BLaER1 treated with 17β-estradiol and CSF1 and Interleukin-3, amounts not matched to agents 10 nM and 100 nM (cell line): ENCODE results near the gene GIPR.

ENCODE experiments used
- H3K27ac ChIP-seq, 11 experiments: shearing (Covaris generic); formaldehyde crosslinking; 2 replicates each; pipeline ENCODE4 v1.8.1; 2022
- H3K27me3 ChIP-seq, 11 experiments: shearing (Covaris generic); formaldehyde crosslinking; 2 replicates each; pipeline ENCODE4 v1.8.1; 2022
- H3K36me3 ChIP-seq, 11 experiments: shearing (Covaris generic); formaldehyde crosslinking; 2 replicates each; pipeline ENCODE4 v1.8.1; 2022
- H3K4me1 ChIP-seq, 10 experiments: shearing (Covaris generic); formaldehyde crosslinking; 2 replicates each; pipeline ENCODE4 v1.8.1; 2022
- H3K4me2 ChIP-seq, 11 experiments: shearing (Covaris generic); formaldehyde crosslinking; 2 replicates each; pipeline ENCODE4 v1.8.1; 2022
- H3K4me3 ChIP-seq, 10 experiments: shearing (Covaris generic); formaldehyde crosslinking; 2 replicates each; pipeline ENCODE4 v1.8.1; 2022
- H3K9ac ChIP-seq, 11 experiments: shearing (Covaris generic); formaldehyde crosslinking; 2 replicates each; pipeline ENCODE4 v1.8.1; 2022
- H3K9me3 ChIP-seq, 11 experiments: shearing (Covaris generic); formaldehyde crosslinking; replicated peaks in 1 of 11; 2 replicates each; pipeline ENCODE4 v1.8.1; 2022
- H4K20me1 ChIP-seq, 11 experiments: shearing (Covaris generic); formaldehyde crosslinking; 2 replicates each; pipeline ENCODE4 v1.8.1; 2022
- Cebpa-rat ChIP-seq, 11 experiments: shearing (Covaris generic); IDR thresholded peaks; 2 replicates each; pipeline ENCODE4 v1.8.1; 2022

Gene GIPR

GRCh38 chr19:45643927-45644771 lies 23.9 kb upstream of the GIPR start:
- no peak overlapping the region for H3K27ac ChIP-seq
- peak overlapping the region; percentile 86 to 96 (median 91) for H3K4me2 ChIP-seq
- peak overlapping the region in 8 of 11 experiments; percentile 18 to 76 (median 32); a peak in 8 of 22 replicates for H3K9ac ChIP-seq
- H3K4me1 ChIP-seq = peaks cover 35 to 60% (median 55%) of the 10 kb centered on the region in 10 experiments
- no peaks in the 10 kb centered on the region for H3K36me3 ChIP-seq
- H4K20me1 ChIP-seq = peaks cover 0 to 12% (median 0%) of the 10 kb centered on the region in 11 experiments; a peak in 3 of 22 replicates
- no peaks in the 10 kb centered on the region for H3K9me3 ChIP-seq
- peaks cover 26 to 35% (median 32%) of the 10 kb centered on the region in 11 experiments for H3K27me3 ChIP-seq
- TF ChIP-seq Cebpa-rat (IDR thresholded peaks at IDR 0.05) = no peak
- peak overlapping the region in 9 of 10 experiments; percentile 15 to 60 (median 50); a peak in 12 of 20 replicates for H3K4me3 ChIP-seq

- H3K36me3 ChIP-seq = no peaks in the 10 kb centered on the region
- peak overlapping the region; percentile 39 to 65 (median 56) for H3K4me3 ChIP-seq
- no peak for TF ChIP-seq Cebpa-rat (IDR thresholded peaks at IDR 0.05)
- H3K27ac ChIP-seq = no peak overlapping the region
- H3K4me1 ChIP-seq = peaks cover 28 to 51% (median 46%) of the 10 kb centered on the region in 10 experiments
- peak overlapping the region in 5 of 11 experiments; percentile 3 to 52 (median 37); a peak in 5 of 22 replicates for H3K9ac ChIP-seq
- H3K9me3 ChIP-seq = no peaks in the 10 kb centered on the region
- H3K4me2 ChIP-seq = peak overlapping the region; percentile 29 to 73 (median 57); a peak in 19 of 22 replicates
- H4K20me1 ChIP-seq = peaks cover 0 to 12% (median 0%) of the 10 kb centered on the region in 11 experiments; a peak in 3 of 22 replicates
- peaks cover 26 to 35% (median 32%) of the 10 kb centered on the region in 11 experiments for H3K27me3 ChIP-seq
These were observed 22.9 kb upstream of the GIPR start for GRCh38 chr19:45645068-45645630.

GRCh38 chr19:45645631-45646344 lies 22.2 kb upstream of the GIPR start:
- Histone ChIP-seq H3K4me3 (peak overlapping the region; percentile 39 to 65 (median 56)), H3K27me3 (peaks cover 26 to 35% (median 32%) of the 10 kb centered on the region in 11 experiments), H3K9me3 (no peaks in the 10 kb centered on the region), H3K4me2 (peak overlapping the region; percentile 36 to 73 (median 58)), H4K20me1 (peaks cover 0 to 12% (median 0%) of the 10 kb centered on the region in 11 experiments; a peak in 3 of 22 replicates), H3K9ac (peak overlapping the region in 9 of 11 experiments; percentile 3 to 52 (median 30); a peak in 13 of 22 replicates), H3K27ac (no peak overlapping the region; a peak in 1 of 22 replicates), H3K4me1 (peaks cover 21 to 45% (median 40%) of the 10 kb centered on the region in 10 experiments), H3K36me3 (no peaks in the 10 kb centered on the region)
- no peak for TF ChIP-seq Cebpa-rat (IDR thresholded peaks at IDR 0.05)

- Histone ChIP-seq H3K4me3 (peak overlapping the region; percentile 39 to 65 (median 56); a peak in 19 of 20 replicates), H3K27ac (no peak overlapping the region; a peak in 1 of 22 replicates), H3K9ac (peak overlapping the region in 7 of 11 experiments; percentile 3 to 52 (median 37); a peak in 11 of 22 replicates)
These were observed 21.7 kb upstream of the GIPR start for GRCh38 chr19:45646345-45646698.

GRCh38 chr19:45650722-45651121 lies 17.3 kb upstream of the GIPR start:
- TF ChIP-seq Cebpa-rat (IDR thresholded peaks at IDR 0.05) = no peak
- no peaks in the 10 kb centered on the region for H3K9me3 ChIP-seq
- H4K20me1 ChIP-seq = no peaks in the 10 kb centered on the region
- no peak overlapping the region for H3K4me2 ChIP-seq
- H3K4me1 ChIP-seq = peaks cover 0 to 12% (median 7%) of the 10 kb centered on the region in 10 experiments; a peak in 13 of 20 replicates
- H3K4me3 ChIP-seq = no peak overlapping the region
- H3K9ac ChIP-seq = no peak overlapping the region
- peaks cover 3 to 10% (median 8%) of the 10 kb centered on the region in 11 experiments; a peak in 14 of 22 replicates for H3K27me3 ChIP-seq
- no peak overlapping the region for H3K27ac ChIP-seq
- no peaks in the 10 kb centered on the region for H3K36me3 ChIP-seq

More at GRCh38 chr19:45646345-45646698, 21.7 kb upstream of the GIPR start:
- Histone ChIP-seq H3K4me2 (peak overlapping the region; percentile 36 to 73 (median 57)), H4K20me1 (peaks cover 0 to 12% (median 0%) of the 10 kb centered on the region in 11 experiments; a peak in 3 of 22 replicates), H3K9me3 (no peaks in the 10 kb centered on the region), H3K36me3 (no peaks in the 10 kb centered on the region), H3K27me3 (peaks cover 26 to 35% (median 32%) of the 10 kb centered on the region in 11 experiments), H3K4me1 (peaks cover 16 to 40% (median 34%) of the 10 kb centered on the region in 10 experiments; a peak in 19 of 20 replicates)
- no peak for TF ChIP-seq Cebpa-rat (IDR thresholded peaks at IDR 0.05)

GRCh38 chr19:45653634-45654033 lies 14.4 kb upstream of the GIPR start:
- Histone ChIP-seq H3K4me2 (no peak overlapping the region), H4K20me1 (no peaks in the 10 kb centered on the region), H3K27ac (no peak overlapping the region), H3K9me3 (no peaks in the 10 kb centered on the region), H3K27me3 (no peaks in the 10 kb centered on the region), H3K9ac (no peak overlapping the region), H3K4me1 (peaks cover 0 to 5% (median 0%) of the 10 kb centered on the region in 10 experiments; a peak in 5 of 20 replicates), H3K36me3 (no peaks in the 10 kb centered on the region), H3K4me3 (no peak overlapping the region)
- no peak for TF ChIP-seq Cebpa-rat (IDR thresholded peaks at IDR 0.05)

- H3K4me3 ChIP-seq = no peak overlapping the region
- no peaks in the 10 kb centered on the region for H3K9me3 ChIP-seq
- no peaks in the 10 kb centered on the region for H3K36me3 ChIP-seq
- H3K4me2 ChIP-seq = no peak overlapping the region
- H3K27me3 ChIP-seq = no peaks in the 10 kb centered on the region
- no peak overlapping the region for H3K9ac ChIP-seq
- no peak for TF ChIP-seq Cebpa-rat (IDR thresholded peaks at IDR 0.05)
- no peak overlapping the region for H3K27ac ChIP-seq
- peaks cover 0 to 5% (median 0%) of the 10 kb centered on the region in 10 experiments; a peak in 5 of 20 replicates for H3K4me1 ChIP-seq
- peaks cover 0 to 8% (median 0%) of the 10 kb centered on the region in 11 experiments; a peak in 1 of 22 replicates for H4K20me1 ChIP-seq
These were observed 12.9 kb upstream of the GIPR start for GRCh38 chr19:45655073-45655472.

GRCh38 chr19:45657520-45658167 lies 10.4 kb upstream of the GIPR start:
- Histone ChIP-seq H3K4me1 (peaks cover 0 to 5% (median 0%) of the 10 kb centered on the region in 10 experiments; a peak in 4 of 20 replicates), H3K9me3 (no peaks in the 10 kb centered on the region), H4K20me1 (peaks cover 0 to 8% (median 0%) of the 10 kb centered on the region in 11 experiments; a peak in 1 of 22 replicates), H3K27ac (no peak overlapping the region), H3K36me3 (no peaks in the 10 kb centered on the region), H3K9ac (no peak overlapping the region), H3K4me2 (no peak overlapping the region), H3K27me3 (no peaks in the 10 kb centered on the region), H3K4me3 (no peak overlapping the region)
- TF ChIP-seq Cebpa-rat (IDR thresholded peaks at IDR 0.05) = no peak
